Endometrium (tissue), 2 donors: Measurements from ENCODE around the gene FARP1.
A peak's percentile ranks its signal among the peaks of the same experiment; 100 is the strongest.

ENCODE experiments used
- FAIRE-seq: peaks from 2 replicates; lab custom pipeline; 2012; peaks lifted over from hg19 to GRCh38; lab: Jason Lieb, UNC
- donor health status: control.
- donor health status: control.

Gene FARP1

GRCh38 chr13:98289339-98289945, 146.5 kb downstream of the FARP1 start:
- FAIRE-seq: no peak

GRCh38 chr13:98290261-98290660, 147.4 kb downstream of the FARP1 start:
- FAIRE-seq: no peak

GRCh38 chr13:98291658-98292057, 148.8 kb downstream of the FARP1 start:
- no peak for FAIRE-seq

GRCh38 chr13:98293103-98293502, 150.2 kb downstream of the FARP1 start:
- FAIRE-seq: no peak

GRCh38 chr13:98293570-98294142, 150.8 kb downstream of the FARP1 start:
- FAIRE-seq: no peak

- FAIRE-seq: peak; percentile 12
Observed at GRCh38 chr13:98295371-98295770, 152.5 kb downstream of the FARP1 start.

- no peak for FAIRE-seq
Observed at GRCh38 chr13:98297051-98297450, 154.2 kb downstream of the FARP1 start.

GRCh38 chr13:98297745-98298144, 154.9 kb downstream of the FARP1 start:
- FAIRE-seq: no peak

- no peak for FAIRE-seq
Observed at GRCh38 chr13:98298599-98298998, 155.7 kb downstream of the FARP1 start.

- no peak for FAIRE-seq
Observed at GRCh38 chr13:98299235-98299965, 156.5 kb downstream of the FARP1 start.

- FAIRE-seq: peak; percentile 76
Observed at GRCh38 chr13:98299966-98300350, 157.1 kb downstream of the FARP1 start.

GRCh38 chr13:98300956-98301641, 158.2 kb downstream of the FARP1 start:
- no peak for FAIRE-seq

GRCh38 chr13:98301721-98302120, 158.8 kb downstream of the FARP1 start:
- no peak for FAIRE-seq

GRCh38 chr13:98303858-98304257, 161.0 kb downstream of the FARP1 start:
- FAIRE-seq: no peak

GRCh38 chr13:98305670-98306069, 162.8 kb downstream of the FARP1 start:
- FAIRE-seq: no peak

GRCh38 chr13:98307463-98308085, 164.7 kb downstream of the FARP1 start:
- FAIRE-seq: peak; percentile 83

GRCh38 chr13:98308086-98308911, 165.4 kb downstream of the FARP1 start:
- no peak for FAIRE-seq

- no peak for FAIRE-seq
Observed at GRCh38 chr13:98309569-98310335, 166.9 kb downstream of the FARP1 start.

GRCh38 chr13:98310485-98311199, 167.7 kb downstream of the FARP1 start:
- FAIRE-seq: no peak

- FAIRE-seq: no peak
Observed at GRCh38 chr13:98311200-98311548, 168.3 kb downstream of the FARP1 start.
